Measurements from ENCODE around the gene SLC25A4.

DNA sequence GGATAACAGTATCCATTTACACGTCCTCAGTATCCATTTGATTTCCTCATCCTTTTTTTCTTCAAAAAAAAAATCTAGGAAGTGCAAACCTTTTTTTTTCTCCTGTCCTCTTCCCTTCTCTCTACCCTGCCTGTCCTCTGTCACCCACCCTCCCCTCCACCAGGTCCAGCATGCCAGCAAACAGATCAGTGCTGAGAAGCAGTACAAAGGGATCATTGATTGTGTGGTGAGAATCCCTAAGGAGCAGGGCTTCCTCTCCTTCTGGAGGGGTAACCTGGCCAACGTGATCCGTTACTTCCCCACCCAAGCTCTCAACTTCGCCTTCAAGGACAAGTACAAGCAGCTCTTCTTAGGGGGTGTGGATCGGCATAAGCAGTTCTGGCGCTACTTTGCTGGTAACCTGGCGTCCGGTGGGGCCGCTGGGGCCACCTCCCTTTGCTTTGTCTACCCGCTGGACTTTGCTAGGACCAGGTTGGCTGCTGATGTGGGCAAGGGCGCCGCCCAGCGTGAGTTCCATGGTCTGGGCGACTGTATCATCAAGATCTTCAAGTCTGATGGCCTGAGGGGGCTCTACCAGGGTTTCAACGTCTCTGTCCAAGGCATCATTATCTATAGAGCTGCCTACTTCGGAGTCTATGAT is 1.7 kb downstream of the SLC25A4 start:
- TF ChIP-seq SMARCE1 (IDR thresholded peaks at IDR 0.05; ENCODE audit: borderline replicate concordance) (no peak), NR3C1 (CRISPR knock-in tag; IDR thresholded peaks at IDR 0.05) (no peak), ZNF264 (CRISPR knock-in tag; IDR thresholded peaks at IDR 0.05) (no peak), FOXJ3 (CRISPR knock-in tag; IDR thresholded peaks at IDR 0.05; ENCODE audit: borderline replicate concordance) (no peak), ARNTL (CRISPR knock-in tag; IDR thresholded peaks at IDR 0.05) (no peak), ZNF644 (CRISPR knock-in tag; IDR thresholded peaks at IDR 0.05; ENCODE audit: low read depth) (no peak), ZNF180 (CRISPR knock-in tag; IDR thresholded peaks at IDR 0.05; ENCODE audit: borderline replicate concordance, low read depth) (no peak), TP53 (CRISPR knock-in tag; conservative IDR thresholded peaks at IDR 0.05) (no peak), JUND (CRISPR knock-in tag; IDR thresholded peaks at IDR 0.05) (no peak), STAG1 (CRISPR knock-in tag; IDR thresholded peaks at IDR 0.05) (no peak), MEIS2 (CRISPR knock-in tag; IDR thresholded peaks at IDR 0.05) (no peak)
- TF ChIP-seq, protein P1, sequence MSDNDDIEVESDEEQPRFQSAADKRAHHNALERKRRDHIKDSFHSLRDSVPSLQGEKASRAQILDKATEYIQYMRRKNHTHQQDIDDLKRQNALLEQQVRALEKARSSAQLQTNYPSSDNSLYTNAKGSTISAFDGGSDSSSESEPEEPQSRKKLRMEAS (IDR thresholded peaks at IDR 0.05), result no peak
- TF ChIP-seq, protein P2, sequence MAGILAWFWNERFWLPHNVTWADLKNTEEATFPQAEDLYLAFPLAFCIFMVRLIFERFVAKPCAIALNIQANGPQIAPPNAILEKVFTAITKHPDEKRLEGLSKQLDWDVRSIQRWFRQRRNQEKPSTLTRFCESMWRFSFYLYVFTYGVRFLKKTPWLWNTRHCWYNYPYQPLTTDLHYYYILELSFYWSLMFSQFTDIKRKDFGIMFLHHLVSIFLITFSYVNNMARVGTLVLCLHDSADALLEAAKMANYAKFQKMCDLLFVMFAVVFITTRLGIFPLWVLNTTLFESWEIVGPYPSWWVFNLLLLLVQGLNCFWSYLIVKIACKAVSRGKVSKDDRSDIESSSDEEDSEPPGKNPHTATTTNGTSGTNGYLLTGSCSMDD (CRISPR knock-in tag; IDR thresholded peaks at IDR 0.05), result no peak
